Endodermal cell (in vitro differentiated cells): ENCODE data around the gene OSR1. TPM values are rescaled to one million over a fixed set of nuclear protein-coding genes. Genes with fewer than 3 reads are reported as not detected.

Source experiments
- DNase-seq: peaks from one replicate; pipeline ENCODE4 v3.0.0-alpha.2; 2017
- H3K27ac ChIP-seq: 2 replicates; pipeline ENCODE4 v1.5.1; 2013; ENCODE audit warnings: mild to moderate bottlenecking, low read depth, low read length, moderate library complexity
- H3K27me3 ChIP-seq: 2 replicates; pipeline ENCODE4 v1.6.1; 2013; ENCODE audit warnings: mild to moderate bottlenecking, low read length, moderate library complexity; ENCODE audit not compliant: insufficient read depth, control insufficient read depth, poor library complexity, severe bottlenecking
- H3K36me3 ChIP-seq: 2 replicates; pipeline ENCODE4 v1.7.0; 2013; ENCODE audit warnings: mild to moderate bottlenecking, low read length, moderate library complexity; ENCODE audit not compliant: control insufficient read depth, insufficient read depth
- H3K4me1 ChIP-seq: one replicate; pipeline ENCODE4 v1.7.0; 2013; ENCODE audit warnings: low read length; ENCODE audit not compliant: control insufficient read depth, insufficient read depth
- H3K4me3 ChIP-seq: 2 replicates; pipeline ENCODE4 v1.5.1; 2013; ENCODE audit warnings: mild to moderate bottlenecking, low read length, moderate library complexity
- H3K9ac ChIP-seq: 2 replicates; pipeline ENCODE4 v1.6.1; 2013; ENCODE audit warnings: mild to moderate bottlenecking, low read length, moderate library complexity; ENCODE audit not compliant: poor library complexity, severe bottlenecking; ENCODE audit errors: extremely low read depth
- H3K9me3 ChIP-seq: 2 replicates; pipeline ENCODE4 v1.6.1; 2013; ENCODE audit warnings: mild to moderate bottlenecking, low read length, moderate library complexity; ENCODE audit not compliant: control insufficient read depth
- H3K27ac Mint-ChIP-seq: 2 replicates; pipeline ENCODE4 v1.8.0; 2020; ENCODE audit warnings: mixed read lengths
- H3K27me3 Mint-ChIP-seq: 2 replicates; pipeline ENCODE4 v1.8.0; 2021; ENCODE audit warnings: mild to moderate bottlenecking, mixed read lengths; ENCODE audit not compliant: insufficient read depth
- H3K36me3 Mint-ChIP-seq: 2 replicates; pipeline ENCODE4 v1.8.0; 2020; ENCODE audit warnings: low read depth, mixed read lengths
- H3K4me1 Mint-ChIP-seq: 2 replicates; pipeline ENCODE4 v1.8.0; 2020; ENCODE audit warnings: mixed read lengths
- H3K4me3 Mint-ChIP-seq: 2 replicates; pipeline ENCODE4 v1.8.0; 2020; ENCODE audit warnings: mild to moderate bottlenecking, moderate library complexity, mixed read lengths
- H3K9me3 Mint-ChIP-seq: 2 replicates; pipeline ENCODE4 v1.8.0; 2020; ENCODE audit warnings: mild to moderate bottlenecking, mixed read lengths
- CTCF ChIP-seq: fragments of 200-600 bp; sonication (generic); conservative IDR thresholded peaks from 2 replicates; pipeline ENCODE4 v1.5.0; 2021; ENCODE audit warnings: antibody characterized with exemption, mild to moderate bottlenecking
- WGBS, 2 experiments: methylation state at CpG; one replicate each; pipeline versions ENCODE4 v1.1.5 to v1.1.7; 2013; ENCODE audit warnings: missing lambda C conversion rate in 2 of 2, mixed read lengths in 1 of 2; ENCODE audit not compliant: insufficient coverage in 1 of 2, insufficient read length in 1 of 2; 5-methylcytosine and 5-hydroxymethylcytosine counted together
- total RNA-seq, 2 donors: library from RNA; stranded (reverse); fragmentation: NEBNext Ultra II Directional in 1 of 2; extraction: Animal tissue kit (Norgen Biotek cat#: 25700) in 1 of 2; gene quantifications; 2 replicates in 1 of 2; 3 replicates in 1 of 2; pipeline ENCODE4 v1.2.1, GENCODE V29; 2021

OSR1 gene
- total RNA-seq, 2 donors from 2014 or later, result not detected

- WGBS, 2 experiments, result 0 to 5% methylated on average over 4 to 30 of the region's 30 CpGs
- Histone ChIP-seq H3K27me3 (peaks cover 84% of the 10 kb centered on the region), H3K4me1 (peaks cover 3% of the 10 kb centered on the region), H3K9ac (no peak overlapping the region), H3K9me3 (no peaks in the 10 kb centered on the region), H3K36me3 (no peaks in the 10 kb centered on the region), H3K4me3 (peak overlapping the region; percentile 66), H3K27ac (no peak overlapping the region)
- TF ChIP-seq CTCF, result no peak
- Mint-ChIP-seq H3K36me3 (no peaks in the 10 kb centered on the region), H3K9me3 (no peaks in the 10 kb centered on the region), H3K27ac (no peak overlapping the region), H3K4me1 (peaks cover 8% of the 10 kb centered on the region), H3K27me3 (peaks cover 87% of the 10 kb centered on the region), H3K4me3 (peak overlapping the region; percentile 48)
- peak; percentile 57 for DNase-seq
Measured at GRCh38 chr2:19350678-19351401, 7.6 kb downstream of the OSR1 start.

- TF ChIP-seq CTCF, result peak; percentile 98
Measured at GRCh38 chr2:19349911-19350677, 8.3 kb downstream of the OSR1 start.

GRCh38 chr2:19348692-19349091 lies 9.7 kb downstream of the OSR1 start:
- Histone ChIP-seq H3K4me1 (peaks cover 3% of the 10 kb centered on the region), H3K27ac (no peak overlapping the region), H3K4me3 (no peak overlapping the region), H3K9ac (no peak overlapping the region), H3K36me3 (no peaks in the 10 kb centered on the region), H3K27me3 (peaks cover 62% of the 10 kb centered on the region), H3K9me3 (no peaks in the 10 kb centered on the region)
- Mint-ChIP-seq H3K27me3 (peaks cover 65% of the 10 kb centered on the region), H3K4me3 (peak overlapping the region; percentile 93), H3K27ac (no peak overlapping the region), H3K4me1 (peaks cover 8% of the 10 kb centered on the region), H3K9me3 (no peaks in the 10 kb centered on the region), H3K36me3 (no peaks in the 10 kb centered on the region)
- WGBS, 2 experiments, result 94 to 100% methylated on average over 3 to 8 of the region's 8 CpGs
- DNase-seq, result no peak
- TF ChIP-seq CTCF, result no peak

More at GRCh38 chr2:19349911-19350677, 8.3 kb downstream of the OSR1 start:
- Histone ChIP-seq H3K36me3 (no peaks in the 10 kb centered on the region), H3K4me3 (peak overlapping the region; percentile 66), H3K27ac (no peak overlapping the region), H3K9me3 (no peaks in the 10 kb centered on the region), H3K27me3 (peaks cover 76% of the 10 kb centered on the region), H3K9ac (no peak overlapping the region), H3K4me1 (peaks cover 3% of the 10 kb centered on the region)
- no peaks in the 10 kb centered on the region for H3K9me3 Mint-ChIP-seq
- no peaks in the 10 kb centered on the region for H3K36me3 Mint-ChIP-seq
- H3K27me3 Mint-ChIP-seq, result peaks cover 79% of the 10 kb centered on the region
- WGBS, 2 experiments, result 22 to 50% methylated on average over 16 to 47 of the region's 47 CpGs
- DNase-seq, result peak; percentile 95
- H3K4me3 Mint-ChIP-seq, result peak overlapping the region; percentile 48
- H3K27ac Mint-ChIP-seq, result no peak overlapping the region
- H3K4me1 Mint-ChIP-seq, result peaks cover 8% of the 10 kb centered on the region
